ENCODE results near the gene LASP1.

LASP1 gene

DNA sequence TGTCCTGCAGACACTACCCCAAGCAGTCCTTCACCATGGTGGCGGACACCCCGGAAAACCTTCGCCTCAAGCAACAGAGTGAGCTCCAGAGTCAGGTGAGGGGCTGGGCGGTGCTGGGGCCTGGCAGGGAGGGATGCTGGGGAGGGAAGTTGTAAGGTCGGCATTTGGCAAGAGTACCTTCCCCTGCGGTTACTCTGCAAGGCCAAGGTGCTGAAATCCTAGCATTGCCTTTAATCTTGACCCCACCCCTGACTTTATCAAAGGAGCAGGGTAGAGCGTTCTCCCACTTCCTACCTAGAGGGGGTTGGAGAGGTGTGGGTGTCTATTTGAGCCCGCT is 20.5 kb downstream of the LASP1 start:
- no peak overlapping the region for H3K4me3 ChIP-seq (replicated peaks in 1 of 2; ENCODE audit: low read depth in 2 of 2, low read length in 2 of 2)

GRCh38 chr17:38891441-38891840 is 21.6 kb downstream of the LASP1 start:
- DNase-seq (ENCODE audit: low read depth in 2 of 2) = no peak
- TF ChIP-seq, protein P1, sequence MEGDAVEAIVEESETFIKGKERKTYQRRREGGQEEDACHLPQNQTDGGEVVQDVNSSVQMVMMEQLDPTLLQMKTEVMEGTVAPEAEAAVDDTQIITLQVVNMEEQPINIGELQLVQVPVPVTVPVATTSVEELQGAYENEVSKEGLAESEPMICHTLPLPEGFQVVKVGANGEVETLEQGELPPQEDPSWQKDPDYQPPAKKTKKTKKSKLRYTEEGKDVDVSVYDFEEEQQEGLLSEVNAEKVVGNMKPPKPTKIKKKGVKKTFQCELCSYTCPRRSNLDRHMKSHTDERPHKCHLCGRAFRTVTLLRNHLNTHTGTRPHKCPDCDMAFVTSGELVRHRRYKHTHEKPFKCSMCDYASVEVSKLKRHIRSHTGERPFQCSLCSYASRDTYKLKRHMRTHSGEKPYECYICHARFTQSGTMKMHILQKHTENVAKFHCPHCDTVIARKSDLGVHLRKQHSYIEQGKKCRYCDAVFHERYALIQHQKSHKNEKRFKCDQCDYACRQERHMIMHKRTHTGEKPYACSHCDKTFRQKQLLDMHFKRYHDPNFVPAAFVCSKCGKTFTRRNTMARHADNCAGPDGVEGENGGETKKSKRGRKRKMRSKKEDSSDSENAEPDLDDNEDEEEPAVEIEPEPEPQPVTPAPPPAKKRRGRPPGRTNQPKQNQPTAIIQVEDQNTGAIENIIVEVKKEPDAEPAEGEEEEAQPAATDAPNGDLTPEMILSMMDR (IDR thresholded peaks at IDR 0.05; ENCODE audit: low read depth, low read length) = no peak
- H3K4me3 ChIP-seq (replicated peaks in 1 of 2; ENCODE audit: low read depth in 2 of 2, low read length in 2 of 2) = no peak overlapping the region

More for the DNA sequence above, 20.5 kb downstream of the LASP1 start:
- TF ChIP-seq, protein P1 (IDR thresholded peaks at IDR 0.05; ENCODE audit: low read depth, low read length) = no peak
- no peak for DNase-seq (ENCODE audit: low read depth in 2 of 2)

DNA sequence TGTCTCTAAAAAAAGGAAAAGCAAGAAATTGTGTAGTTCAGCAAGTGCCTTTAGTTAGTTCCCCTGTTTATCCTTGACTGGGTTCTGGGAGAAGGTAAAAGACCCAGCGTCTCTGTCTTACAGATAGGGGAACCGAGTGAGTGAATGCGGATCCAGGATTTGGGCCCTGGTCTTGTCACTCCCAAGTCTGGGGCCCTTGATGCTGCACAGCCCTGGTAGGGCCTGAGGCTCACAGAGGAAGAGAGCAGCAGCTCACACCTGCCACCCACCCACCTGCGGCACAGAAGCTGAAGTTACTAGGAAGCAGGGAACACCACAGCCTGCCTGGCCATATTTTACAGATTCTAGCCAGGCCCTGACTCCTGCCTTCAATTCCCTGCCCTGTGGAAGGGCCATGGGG is 22.2 kb downstream of the LASP1 start:
- H3K4me3 ChIP-seq (replicated peaks in 1 of 2; ENCODE audit: low read depth in 2 of 2, low read length in 2 of 2) = no peak overlapping the region
- TF ChIP-seq, protein P1 (IDR thresholded peaks at IDR 0.05; ENCODE audit: low read depth, low read length) = no peak
- no peak for DNase-seq (ENCODE audit: low read depth in 2 of 2)

GRCh38 chr17:38892620-38893019 is 22.8 kb downstream of the LASP1 start:
- TF ChIP-seq, protein P1 (IDR thresholded peaks at IDR 0.05; ENCODE audit: low read depth, low read length) = no peak
- no peak overlapping the region for H3K4me3 ChIP-seq (replicated peaks in 1 of 2; ENCODE audit: low read depth in 2 of 2, low read length in 2 of 2)
- DNase-seq (ENCODE audit: low read depth in 2 of 2) = no peak

DNA sequence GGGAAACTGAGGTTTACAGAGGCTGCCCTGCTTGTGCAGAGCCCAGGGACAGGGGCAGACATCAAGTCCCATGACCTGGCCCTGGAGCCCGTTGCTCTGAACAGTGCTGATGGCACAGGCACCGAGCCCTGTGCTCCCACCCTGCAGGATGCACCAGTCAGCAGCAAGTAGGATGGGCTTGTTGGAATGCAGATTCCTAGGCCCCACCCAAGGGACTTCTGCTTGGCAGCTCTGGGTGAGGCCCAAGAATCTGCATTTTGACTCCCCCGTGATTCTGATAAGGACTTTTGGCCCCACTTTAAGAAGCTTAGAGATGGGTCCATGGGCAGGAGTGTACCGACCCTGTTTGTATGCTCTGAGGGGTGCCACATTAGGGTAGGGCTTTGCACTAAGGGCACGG is 23.3 kb downstream of the LASP1 start:
- DNase-seq (ENCODE audit: low read depth in 2 of 2) = no peak
- H3K4me3 ChIP-seq (replicated peaks in 1 of 2; ENCODE audit: low read depth in 2 of 2, low read length in 2 of 2) = no peak overlapping the region
- TF ChIP-seq, protein P1 (IDR thresholded peaks at IDR 0.05; ENCODE audit: low read depth, low read length) = no peak

- DNase-seq (ENCODE audit: low read depth in 2 of 2) = peak; percentile 40 to 45
- TF ChIP-seq, protein P1 (IDR thresholded peaks at IDR 0.05; ENCODE audit: low read depth, low read length) = no peak
- H3K4me3 ChIP-seq (replicated peaks in 1 of 2; ENCODE audit: low read depth in 2 of 2, low read length in 2 of 2) = no peak overlapping the region
These were observed 23.7 kb downstream of the LASP1 start for GRCh38 chr17:38893607-38894006.

GRCh38 chr17:38894276-38894675 is 24.4 kb downstream of the LASP1 start:
- DNase-seq (ENCODE audit: low read depth in 2 of 2) = no peak
- no peak overlapping the region for H3K4me3 ChIP-seq (replicated peaks in 1 of 2; ENCODE audit: low read depth in 2 of 2, low read length in 2 of 2)
- TF ChIP-seq, protein P1 (IDR thresholded peaks at IDR 0.05; ENCODE audit: low read depth, low read length) = no peak

All from cardiac fibroblast (primary cell).